COLO668 (cell line): ENCODE data around the gene RLN2.
A peak's percentile ranks its signal among the peaks of the same experiment; 100 is the strongest.
"Not testable (repeated sequence)": the region's sequence is repeated elsewhere in the genome, so short reads cannot be mapped to it uniquely, and the experiment has no call there.

Experiments
- DNase-seq: peaks from one replicate; lab custom pipeline; 2025; ENCODE audit not compliant: unreplicated experiment; lab: John Stamatoyannopoulos, UW

RLN2 gene, protein sequence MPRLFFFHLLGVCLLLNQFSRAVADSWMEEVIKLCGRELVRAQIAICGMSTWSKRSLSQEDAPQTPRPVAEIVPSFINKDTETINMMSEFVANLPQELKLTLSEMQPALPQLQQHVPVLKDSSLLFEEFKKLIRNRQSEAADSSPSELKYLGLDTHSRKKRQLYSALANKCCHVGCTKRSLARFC

DNA sequence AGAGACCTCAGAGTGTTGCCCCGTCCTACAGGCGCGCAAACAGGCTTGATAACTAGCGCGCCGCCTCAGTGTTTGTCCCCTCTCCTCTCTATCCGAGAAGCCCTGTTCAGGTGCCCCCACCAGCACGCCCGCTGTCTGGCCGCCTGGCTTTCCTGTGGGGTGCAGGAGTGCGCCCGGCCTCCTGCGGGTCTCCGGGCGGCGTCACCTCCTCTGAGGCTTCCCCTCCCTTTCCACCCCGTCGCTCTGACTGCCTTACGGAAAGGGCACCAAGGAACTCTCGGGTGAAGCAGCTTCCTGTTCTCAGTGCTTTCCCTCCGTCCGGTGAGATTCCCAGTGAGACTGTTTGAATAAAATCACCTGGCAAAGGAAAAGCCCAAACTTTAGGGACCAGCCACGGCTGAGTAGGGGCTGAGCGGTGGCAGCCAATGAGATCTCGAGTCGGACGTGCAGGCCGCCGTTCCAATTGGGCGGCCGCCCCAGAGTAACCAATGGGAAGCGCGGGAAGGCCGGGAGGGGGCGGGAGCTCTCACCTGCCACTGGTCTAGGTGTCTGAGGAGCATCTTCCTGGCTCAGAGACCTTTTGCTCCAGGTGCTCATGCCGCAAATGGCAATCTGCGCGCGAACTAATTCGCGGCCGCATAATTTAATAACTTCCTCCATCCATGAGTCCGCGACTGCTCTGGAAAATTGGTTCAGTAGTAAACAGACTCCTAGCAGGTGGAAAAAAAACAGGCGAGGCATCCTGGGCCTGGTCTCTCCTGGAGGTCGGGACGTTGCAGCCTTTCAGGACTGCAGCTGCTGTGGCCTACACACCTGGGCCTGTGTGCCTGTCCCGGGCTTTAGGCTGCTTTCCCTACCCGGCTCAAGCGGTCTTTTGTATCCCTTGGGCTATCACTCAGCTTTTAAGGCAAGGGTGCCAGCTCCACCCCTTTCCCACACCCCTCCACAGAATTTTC is at the start of gene RLN2:
Gene RLN2, minus strand, starts transcription at position 877 of the 956 bp plus-strand sequence. Its CDS starts 136 bp downstream, at position 741.
- DNase-seq: peak; percentile 12

DNA sequence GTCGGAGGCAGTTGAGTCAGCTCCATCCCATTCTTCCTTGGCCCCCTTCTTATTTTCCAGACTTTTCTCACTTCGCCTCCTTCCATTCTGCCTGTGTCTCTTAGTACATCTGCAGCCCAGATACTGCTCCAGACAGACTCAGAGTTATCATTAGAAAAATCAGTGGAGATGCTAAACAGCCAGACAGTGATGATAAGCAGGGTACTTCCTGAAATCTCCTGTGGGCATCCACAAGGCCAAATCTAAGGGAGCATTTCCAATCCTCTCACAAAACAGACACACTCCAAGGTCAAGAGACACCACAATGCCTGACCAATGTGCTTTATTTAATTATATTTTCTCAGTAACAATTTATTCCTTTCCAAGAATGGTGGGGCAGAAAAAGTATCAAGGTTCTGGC is 49.7 kb upstream of the RLN2 start:
- DNase-seq: no peak

DNA sequence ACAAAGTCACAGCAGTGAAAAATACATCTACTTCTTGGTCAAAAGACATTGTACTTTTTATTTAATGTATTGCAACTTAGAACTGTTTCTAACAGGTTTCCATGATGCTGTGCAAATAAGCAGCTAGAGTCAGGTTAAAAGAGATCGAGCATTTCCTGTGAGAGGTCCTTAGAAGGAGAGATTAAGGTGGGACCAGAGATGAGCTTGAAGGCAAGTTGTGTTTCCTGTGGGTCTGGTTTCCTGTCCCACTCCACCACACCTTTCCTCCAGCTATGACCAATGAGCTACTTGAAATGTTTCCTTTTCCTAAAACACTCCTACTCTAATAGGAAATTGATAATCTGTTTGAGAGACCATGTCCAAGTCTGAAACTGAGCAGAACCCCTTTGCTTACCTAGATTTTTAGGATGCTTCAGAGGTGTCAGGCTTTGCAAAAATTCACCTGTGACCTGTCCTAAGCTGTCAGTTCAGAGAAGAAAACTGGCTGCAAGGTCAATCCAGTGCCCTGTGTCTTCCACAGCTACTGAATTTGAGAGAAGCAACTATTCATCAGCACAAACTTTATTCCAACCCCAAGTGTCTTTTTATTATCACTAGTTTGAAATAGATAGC is 48.2 kb upstream of the RLN2 start:
- DNase-seq: no peak

DNA sequence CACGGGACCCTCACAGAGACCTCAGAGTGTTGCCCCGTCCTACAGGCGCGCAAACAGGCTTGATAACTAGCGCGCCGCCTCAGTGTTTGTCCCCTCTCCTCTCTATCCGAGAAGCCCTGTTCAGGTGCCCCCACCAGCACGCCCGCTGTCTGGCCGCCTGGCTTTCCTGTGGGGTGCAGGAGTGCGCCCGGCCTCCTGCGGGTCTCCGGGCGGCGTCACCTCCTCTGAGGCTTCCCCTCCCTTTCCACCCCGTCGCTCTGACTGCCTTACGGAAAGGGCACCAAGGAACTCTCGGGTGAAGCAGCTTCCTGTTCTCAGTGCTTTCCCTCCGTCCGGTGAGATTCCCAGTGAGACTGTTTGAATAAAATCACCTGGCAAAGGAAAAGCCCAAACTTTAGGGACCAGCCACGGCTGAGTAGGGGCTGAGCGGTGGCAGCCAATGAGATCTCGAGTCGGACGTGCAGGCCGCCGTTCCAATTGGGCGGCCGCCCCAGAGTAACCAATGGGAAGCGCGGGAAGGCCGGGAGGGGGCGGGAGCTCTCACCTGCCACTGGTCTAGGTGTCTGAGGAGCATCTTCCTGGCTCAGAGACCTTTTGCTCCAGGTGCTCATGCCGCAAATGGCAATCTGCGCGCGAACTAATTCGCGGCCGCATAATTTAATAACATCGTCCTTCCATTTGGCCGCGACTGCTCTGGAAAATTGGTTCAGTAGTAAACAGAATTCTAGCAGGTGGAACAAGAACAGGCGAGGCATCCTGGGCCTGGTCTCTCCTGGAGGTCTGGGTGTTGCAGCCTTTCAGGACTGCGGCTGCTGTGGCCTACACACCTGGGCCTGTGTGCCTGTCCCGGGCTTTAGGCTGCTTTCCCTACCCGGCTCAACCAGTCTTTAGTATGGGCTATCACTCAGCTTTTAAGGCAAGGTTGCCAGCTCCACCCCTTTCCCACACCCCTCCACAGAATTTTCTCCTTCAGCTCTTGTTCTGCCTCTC is 34.8 kb upstream of the RLN2 start, which contains the start of gene RLN1:
Gene RLN1, minus strand, starts transcription at position 885 of the 990 bp plus-strand sequence. Its CDS starts 130 bp downstream, at position 755.
- DNase-seq: not testable (repeated sequence)

DNA sequence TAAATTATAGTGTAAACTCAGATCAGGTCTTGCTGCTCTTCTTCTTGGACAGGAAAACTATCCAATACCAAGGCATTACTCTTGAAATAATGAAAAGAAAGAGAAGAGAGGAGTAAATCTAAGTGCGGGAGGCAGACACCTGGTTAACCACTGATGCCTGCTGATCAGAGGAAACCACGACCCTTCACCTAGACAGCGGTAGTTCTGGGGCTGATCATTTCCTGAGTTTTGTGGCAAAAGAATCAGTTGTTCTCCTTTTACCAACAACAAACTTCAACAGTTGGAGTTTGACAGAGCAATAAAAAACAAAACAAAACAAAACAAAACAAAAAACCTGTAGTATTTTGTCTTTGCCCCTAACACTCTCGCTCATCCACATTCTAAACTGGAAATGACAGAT is 32.2 kb upstream of the RLN2 start:
- DNase-seq: no peak

DNA sequence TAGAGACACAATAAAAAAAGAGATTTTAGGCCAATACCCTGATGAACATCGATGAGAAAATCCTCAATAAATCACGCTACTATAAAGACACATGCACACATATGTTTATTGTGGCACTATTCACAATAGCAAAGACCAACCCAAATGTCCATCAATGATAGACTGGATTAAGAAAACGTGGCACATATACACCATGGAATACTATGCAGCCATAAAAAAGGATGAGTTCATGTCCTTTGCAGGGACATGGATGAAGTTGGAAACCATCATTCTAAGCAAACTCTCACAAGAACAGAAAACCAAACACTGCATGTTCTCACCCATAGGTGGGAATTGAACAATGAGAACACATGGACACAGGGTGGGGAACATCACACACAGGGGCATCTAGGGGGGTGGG is 26.8 kb upstream of the RLN2 start:
- not testable (repeated sequence) for DNase-seq

DNA sequence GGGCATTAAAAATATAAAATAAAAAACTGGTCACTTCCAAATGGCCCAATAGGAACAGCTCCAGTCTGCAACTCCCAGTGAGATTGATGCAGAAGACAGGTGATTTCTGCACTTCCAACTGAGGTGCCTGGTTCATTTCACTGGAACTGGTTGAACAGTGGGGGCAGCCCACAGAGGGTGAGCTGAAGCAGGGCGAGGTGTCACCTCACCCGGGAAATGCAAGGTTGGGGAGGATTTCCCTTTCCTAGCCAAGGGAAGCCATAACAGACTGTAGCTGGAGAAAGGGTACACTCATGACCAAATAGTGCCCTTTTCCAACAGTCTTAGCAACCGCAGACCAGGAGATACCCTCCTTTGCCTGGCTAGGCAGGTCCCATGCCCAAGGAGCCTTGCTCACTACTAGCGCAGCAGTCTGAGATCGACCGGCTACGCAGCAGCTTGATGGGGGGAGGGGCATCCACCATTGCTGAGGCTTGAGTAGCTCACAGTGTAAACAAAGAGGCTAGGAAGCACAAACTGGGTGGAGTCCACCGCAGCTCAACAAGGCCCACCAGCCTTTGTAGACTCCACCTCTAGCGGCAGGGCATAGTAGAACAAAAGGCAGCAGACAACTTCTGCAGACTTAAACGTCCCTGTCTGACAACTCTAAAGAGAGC is 22.5 kb upstream of the RLN2 start:
- DNase-seq: no peak

DNA sequence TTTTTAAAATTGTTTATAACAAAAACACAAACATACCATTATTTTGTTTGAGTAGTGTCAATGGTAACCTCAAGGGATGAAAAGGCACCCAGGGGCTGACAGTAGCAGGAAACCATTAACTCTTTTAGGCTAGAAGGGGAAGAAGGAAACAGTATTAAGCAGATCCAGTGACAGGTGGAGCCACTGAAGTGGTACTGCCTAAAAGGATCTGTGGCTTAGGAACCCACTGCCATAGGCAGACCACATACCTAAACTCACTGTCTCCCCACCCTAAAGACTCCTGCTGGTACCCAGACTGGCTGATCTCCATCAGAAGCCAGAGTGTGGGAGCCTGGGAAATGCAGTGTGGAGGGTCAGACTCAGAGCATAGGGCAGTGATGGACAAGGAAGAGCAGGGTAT is 21.7 kb upstream of the RLN2 start:
- DNase-seq: no peak

DNA sequence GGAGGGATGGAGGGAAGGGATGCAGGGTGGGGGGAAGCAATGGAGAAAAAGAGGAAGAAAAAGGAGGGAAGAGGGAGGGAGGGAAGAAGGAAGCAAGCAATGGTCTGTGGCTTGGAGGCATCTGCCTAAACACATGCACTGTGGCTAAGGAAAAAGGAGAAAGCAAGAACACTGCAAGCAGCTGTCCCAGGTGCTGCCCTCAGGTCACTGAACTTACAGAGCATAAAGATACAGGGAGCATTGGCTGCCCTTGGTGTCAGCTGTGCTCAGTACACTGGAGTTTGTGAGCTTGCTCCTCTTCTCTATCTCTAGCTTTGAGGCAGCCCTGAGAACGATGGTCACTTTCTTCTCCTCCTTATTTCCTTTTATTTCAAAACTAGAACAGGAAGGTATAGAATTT is 17.1 kb upstream of the RLN2 start:
- DNase-seq: not testable (repeated sequence)

DNA sequence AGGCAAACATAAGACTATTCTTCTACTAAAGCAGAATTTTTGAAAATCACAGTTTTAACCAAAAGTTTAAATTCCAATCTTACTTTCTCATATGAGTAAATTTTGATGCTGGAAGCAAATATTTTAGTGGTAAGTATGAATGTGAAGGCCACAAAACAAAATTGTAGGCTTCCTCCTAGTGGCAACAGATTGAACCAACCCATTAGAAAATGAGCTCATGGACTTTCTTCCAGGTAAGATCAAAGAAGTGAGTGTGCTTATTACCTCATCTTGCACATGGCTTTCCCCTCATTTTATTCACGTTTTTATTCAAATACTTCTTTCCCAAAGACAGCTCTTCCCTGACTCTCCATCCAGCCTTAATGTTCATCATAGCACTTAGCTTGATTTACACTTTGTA is 16.5 kb upstream of the RLN2 start:
- no peak for DNase-seq

DNA sequence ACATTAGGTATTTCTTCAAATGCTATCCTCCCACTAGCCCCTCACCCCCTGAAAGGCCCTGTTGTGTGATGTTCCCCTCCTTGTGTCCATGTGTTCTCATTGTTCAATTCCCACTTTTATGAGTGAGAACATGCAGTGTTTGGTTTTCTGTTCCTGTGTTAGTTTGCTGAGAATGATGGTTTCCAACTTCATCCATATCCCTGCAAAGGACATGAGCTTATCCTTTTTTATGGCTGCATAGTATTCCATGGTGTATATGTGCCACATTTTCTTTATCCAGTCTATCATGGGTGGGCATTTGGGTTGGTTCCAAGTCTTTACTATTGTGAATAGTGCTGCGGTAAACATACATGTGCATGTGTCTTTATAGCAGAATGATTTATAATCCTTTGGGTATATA is 11.9 kb upstream of the RLN2 start:
- not testable (repeated sequence) for DNase-seq

DNA sequence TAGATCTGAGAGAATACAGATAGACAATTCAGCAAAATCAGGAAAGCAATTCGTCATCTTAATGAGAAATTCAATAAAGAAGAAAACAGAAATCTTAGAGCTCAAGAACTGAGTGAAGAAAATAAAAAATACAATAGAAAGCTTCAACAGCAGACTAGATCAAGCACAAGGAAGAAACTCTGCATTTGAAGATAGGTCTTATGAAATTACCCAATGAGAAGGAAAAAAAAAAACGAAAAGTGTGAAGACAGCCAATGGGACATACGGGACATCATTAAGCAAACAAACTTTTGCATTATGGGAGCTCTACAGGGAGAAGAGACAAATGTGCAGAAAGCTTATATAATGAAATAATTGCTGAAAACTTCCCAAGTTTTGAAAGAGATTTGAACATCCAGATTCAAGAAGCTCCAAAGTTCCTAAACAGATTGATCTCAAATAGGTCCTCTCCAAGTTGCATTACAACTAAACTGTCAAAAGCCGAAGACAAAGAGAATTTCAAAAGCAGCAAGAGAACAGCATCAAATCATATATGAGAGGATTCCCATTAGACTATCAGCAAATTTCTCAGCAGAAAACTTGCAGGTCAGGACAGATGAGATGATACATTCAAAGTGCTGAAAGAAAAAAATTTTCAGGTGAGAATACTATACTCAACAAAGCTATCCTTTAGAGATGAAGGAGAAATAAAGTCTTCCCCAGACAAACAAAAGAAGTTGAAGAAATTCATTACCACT is 10.8 kb upstream of the RLN2 start:
- no peak for DNase-seq

DNA sequence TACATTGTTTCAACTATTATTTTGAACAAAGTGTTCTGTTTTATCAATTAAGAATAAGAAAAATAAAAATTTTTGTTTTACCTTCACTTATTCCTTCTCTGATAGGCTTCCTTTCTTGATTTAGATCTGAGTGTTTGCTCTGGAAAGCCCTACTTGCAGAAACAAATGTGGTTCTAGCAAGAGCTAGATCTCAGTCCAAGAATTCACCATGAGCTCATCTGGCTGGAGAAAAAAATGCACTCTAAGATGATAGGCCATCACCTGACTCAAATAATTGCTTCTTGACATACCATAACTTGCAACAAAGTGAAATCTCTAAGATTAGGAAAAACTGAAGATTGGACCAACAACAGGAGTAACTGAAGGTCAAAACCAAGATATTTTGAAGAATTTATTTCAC is 6.3 kb upstream of the RLN2 start:
- no peak for DNase-seq

DNA sequence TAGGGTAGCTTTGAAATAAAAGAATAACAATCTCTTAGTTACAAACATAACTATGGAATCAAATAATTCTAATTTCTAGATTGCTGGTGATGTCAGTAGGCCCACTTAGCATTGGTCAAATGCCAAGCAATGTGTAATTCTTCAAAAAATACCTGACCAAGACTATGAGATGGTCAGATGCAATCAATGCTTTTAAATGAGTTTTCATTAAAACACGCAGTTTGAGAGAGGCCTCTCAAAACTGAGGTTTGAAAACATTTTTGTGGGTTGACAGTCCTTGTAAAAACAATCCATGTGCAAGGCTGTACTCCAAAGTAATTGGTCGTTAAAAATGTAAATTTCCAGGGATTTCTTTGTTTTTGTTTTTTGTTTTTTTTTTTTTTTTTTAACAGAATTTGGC is 1.2 kb upstream of the RLN2 start:
- DNase-seq: no peak

DNA sequence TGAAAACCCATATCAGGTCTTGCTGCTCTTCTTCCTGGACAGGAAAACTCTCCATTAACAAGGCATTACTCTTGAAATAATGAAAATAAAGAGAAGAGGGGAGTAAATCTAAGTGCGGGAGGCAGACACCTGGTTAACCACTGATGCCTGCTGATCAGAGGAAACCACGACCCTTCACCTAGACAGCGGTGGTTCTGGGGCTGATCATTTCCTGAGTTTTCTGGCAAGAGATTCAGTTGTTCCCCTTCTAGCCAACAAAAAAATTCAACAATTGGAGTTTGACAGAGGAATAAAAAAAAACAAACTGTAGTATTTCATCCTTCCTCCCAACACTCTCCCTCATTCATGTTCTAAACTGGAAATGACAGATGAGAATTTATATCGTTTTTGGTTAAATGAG is 3.0 kb downstream of the RLN2 start:
- DNase-seq: no peak

DNA sequence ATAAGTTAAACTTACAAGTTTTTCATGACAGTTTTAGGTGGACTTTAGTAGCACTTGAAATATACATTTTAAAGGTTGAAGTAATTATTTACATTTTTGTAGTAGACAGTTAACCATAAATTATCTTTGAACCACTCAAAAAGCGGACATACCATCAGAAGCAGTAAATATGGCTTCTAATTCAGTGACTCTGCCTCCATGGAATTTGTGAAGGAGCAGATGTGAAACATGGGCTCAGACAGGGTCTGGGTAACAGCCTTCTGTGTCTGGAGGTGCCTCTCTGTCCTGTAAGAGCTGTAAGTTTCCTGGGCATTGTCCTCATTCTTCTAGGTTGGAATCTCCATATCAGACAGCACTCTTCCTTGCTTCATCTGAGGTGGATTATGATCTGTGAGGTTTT is 12.4 kb downstream of the RLN2 start:
- DNase-seq: no peak

DNA sequence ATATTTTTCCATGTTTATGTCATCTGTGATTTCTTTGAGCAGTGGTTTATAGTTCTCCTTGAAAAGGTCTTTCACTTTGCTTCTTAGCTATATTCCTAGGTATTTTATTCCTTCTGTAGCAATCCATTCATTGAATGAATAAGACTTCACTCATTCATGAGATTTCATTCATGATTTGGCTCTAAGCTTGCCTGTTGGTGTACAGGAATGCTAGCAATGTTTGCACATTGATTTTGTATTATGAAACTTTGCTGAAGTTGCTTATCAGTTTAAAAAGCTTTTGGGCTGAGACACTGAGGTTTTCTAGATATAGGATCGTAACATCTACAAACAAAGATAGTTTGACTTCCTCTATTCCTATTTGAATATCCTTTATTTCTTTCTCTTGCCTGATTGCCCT is 15.9 kb downstream of the RLN2 start:
- no peak for DNase-seq

DNA sequence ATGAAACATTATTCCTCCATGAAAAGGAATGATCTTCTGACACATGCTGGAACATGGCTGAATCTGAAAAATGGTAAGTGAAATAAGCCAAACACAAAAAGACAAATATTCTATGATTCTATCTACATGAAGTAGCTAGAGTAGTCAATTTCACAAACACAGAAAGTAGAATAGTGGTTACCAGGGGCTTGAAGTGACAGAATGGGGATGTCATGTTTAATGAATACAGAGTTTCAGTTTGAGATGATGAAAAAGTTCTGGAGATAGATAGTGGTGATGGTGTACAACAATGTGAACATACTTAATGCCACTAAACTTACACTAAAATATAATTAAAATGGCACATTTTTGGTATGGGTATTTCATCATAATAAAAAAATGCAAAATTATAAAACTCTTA is 18.3 kb downstream of the RLN2 start:
- no peak for DNase-seq

DNA sequence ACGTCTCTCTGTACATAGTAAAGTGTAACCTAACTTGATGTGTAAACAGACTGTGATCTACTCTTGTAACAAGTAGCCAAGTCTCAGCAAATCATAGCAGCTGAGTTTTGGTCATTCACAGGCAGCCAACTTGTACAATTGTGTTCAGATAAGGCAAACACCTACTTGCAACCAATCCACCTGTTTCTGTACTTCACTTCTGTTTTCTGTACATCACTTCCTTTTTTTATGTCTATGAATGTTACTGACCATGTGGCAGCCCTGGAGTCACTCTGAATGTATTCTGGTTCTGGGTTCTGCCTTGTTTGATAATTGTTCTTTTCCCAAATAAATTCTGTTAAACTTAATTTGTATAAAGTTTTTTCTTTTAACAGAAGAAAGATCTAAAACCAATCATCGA is 26.0 kb downstream of the RLN2 start:
- no peak for DNase-seq

DNA sequence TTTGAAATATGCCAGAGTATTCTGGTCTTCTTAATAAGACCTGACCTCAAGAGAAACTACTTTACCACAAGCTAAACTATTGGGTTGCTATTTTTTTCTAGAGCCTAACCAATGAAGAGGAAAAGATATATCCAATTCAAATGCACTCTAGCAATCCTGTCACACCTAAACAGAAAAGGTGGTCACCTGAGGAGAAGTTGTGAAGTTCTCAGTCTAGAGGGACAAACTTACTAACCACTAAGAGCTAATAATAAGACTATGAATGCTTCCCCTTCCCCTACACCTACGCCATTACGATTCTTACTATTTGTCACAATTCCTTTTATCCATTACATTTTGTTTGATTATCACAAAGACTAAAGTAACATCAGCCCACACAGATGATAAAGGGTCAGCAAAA is 29.7 kb downstream of the RLN2 start:
- DNase-seq: no peak
